Ascending aorta (tissue), 2 donors: Measurements from ENCODE around the gene PIWIL1. TPM values are rescaled to one million over a fixed set of nuclear protein-coding genes. Genes with fewer than 3 reads are reported as not detected.
A peak's percentile ranks its signal among the peaks of the same experiment; 100 is the strongest.

Source experiments
- DNase-seq, 2 donors: peaks; one replicate each; pipeline ENCODE4 v3.0.0-alpha.2; 2019; ENCODE audit warnings: low spot score in 2 of 2
- H3K27ac ChIP-seq, 2 donors: fragments of 200-600 bp; sonication (generic); one replicate each; pipeline ENCODE4 v1.5.1; 2016 to 2017; ENCODE audit warnings: mild to moderate bottlenecking in 1 of 2
- H3K27me3 ChIP-seq: fragments of 200-600 bp; sonication (generic); one replicate; pipeline ENCODE4 v1.5.1; 2017
- H3K36me3 ChIP-seq, 2 donors: fragments of 200-600 bp; sonication (generic); one replicate each; pipeline ENCODE4 v1.5.1; 2016
- H3K4me1 ChIP-seq, 2 donors: fragments of 200-600 bp; sonication (generic); one replicate each; pipeline ENCODE4 v1.5.1; 2016 to 2017; ENCODE audit warnings: mild to moderate bottlenecking in 1 of 2
- H3K4me3 ChIP-seq, 2 donors: fragments of 200-600 bp; sonication (generic); one replicate each; pipeline ENCODE4 v1.5.1; 2016 to 2017; ENCODE audit warnings: mild to moderate bottlenecking in 1 of 2
- H3K9me3 ChIP-seq, 2 donors: fragments of 200-600 bp; sonication (generic); one replicate each; pipeline ENCODE4 v1.5.1; 2016
- intact Hi-C: fragments of 100-400 bp; cut with DNase I; formaldehyde crosslinking; loops from one replicate; pipeline ENCODE4 v1.15.1; 2023
- total RNA-seq: library from RNA; depleted of rRNA; stranded (reverse); fragments of >200 nt; gene quantifications from one replicate; pipeline ENCODE4 v1.1.0, GENCODE V29; 2016
- TF ChIP-seq, protein P1 (sequence below), 3 experiments: fragments of 200-600 bp in 2 of 3; fragments of 450-650 bp in 1 of 3; sonication (generic) in 2 of 3; IDR thresholded peaks; one replicate each; pipeline ENCODE4 v1.5.1; 2016 to 2019; ENCODE audit warnings: antibody characterized with exemption in 3 of 3, mild to moderate bottlenecking in 1 of 3, moderate library complexity in 1 of 3

PIWIL1 gene
- total RNA-seq, 1 donor from 2014 or later = not detected

DNA sequence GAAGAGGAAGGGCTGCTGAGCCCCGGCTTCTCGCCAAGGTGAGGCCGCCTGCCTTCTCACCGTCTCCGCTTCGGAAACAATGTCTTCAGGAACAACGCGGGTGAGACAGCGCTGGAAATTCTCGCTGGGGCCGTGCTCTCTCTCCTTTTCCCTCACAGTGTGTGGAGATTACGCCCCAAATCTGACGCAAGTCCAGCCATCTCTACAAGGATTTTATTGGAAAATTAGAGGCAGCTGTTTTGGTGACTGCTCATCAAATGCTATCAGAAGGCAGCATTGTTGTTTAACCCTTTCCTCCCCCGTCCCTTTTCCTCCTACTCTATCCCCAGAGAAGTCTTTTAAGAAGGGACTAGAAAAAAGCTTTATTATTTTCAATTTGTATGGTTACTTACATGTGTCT, 53.5 kb downstream of the PIWIL1 start:
- no peak for DNase-seq
- H3K4me1 ChIP-seq = no peaks in the 10 kb centered on the region
- H3K27me3 ChIP-seq = no peaks in the 10 kb centered on the region
- H3K27ac ChIP-seq = no peak overlapping the region
- H3K9me3 ChIP-seq = no peaks in the 10 kb centered on the region
- H3K4me3 ChIP-seq = no peak overlapping the region
- intact Hi-C loops = no loop called here
- TF ChIP-seq, protein P1, sequence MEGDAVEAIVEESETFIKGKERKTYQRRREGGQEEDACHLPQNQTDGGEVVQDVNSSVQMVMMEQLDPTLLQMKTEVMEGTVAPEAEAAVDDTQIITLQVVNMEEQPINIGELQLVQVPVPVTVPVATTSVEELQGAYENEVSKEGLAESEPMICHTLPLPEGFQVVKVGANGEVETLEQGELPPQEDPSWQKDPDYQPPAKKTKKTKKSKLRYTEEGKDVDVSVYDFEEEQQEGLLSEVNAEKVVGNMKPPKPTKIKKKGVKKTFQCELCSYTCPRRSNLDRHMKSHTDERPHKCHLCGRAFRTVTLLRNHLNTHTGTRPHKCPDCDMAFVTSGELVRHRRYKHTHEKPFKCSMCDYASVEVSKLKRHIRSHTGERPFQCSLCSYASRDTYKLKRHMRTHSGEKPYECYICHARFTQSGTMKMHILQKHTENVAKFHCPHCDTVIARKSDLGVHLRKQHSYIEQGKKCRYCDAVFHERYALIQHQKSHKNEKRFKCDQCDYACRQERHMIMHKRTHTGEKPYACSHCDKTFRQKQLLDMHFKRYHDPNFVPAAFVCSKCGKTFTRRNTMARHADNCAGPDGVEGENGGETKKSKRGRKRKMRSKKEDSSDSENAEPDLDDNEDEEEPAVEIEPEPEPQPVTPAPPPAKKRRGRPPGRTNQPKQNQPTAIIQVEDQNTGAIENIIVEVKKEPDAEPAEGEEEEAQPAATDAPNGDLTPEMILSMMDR (IDR thresholded peaks at IDR 0.05) = no peak
- no peaks in the 10 kb centered on the region for H3K36me3 ChIP-seq

DNA sequence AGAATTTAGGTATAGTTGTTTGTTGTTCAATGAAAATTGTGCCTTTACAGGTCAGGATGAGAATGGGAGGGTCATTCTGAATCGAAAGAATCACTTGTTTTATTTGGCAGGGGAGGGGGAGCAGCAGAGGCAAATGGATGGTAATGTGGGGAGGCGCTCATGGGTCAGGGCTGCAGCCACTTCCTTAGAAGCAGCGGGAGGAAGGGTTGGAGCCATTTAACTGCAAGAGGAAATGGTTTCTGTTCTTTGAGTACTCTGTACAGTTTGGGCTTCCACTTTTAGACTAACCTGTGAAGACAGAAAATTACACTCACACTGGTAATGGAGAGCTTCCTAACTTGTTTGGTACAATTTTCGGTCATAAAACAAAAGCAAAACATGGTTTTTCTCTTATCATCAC, 57.2 kb downstream of the PIWIL1 start:
- H3K27me3 ChIP-seq = no peaks in the 10 kb centered on the region
- no peaks in the 10 kb centered on the region for H3K36me3 ChIP-seq
- H3K4me1 ChIP-seq = no peaks in the 10 kb centered on the region
- H3K4me3 ChIP-seq = no peak overlapping the region
- intact Hi-C loops = no loop called here
- no peak overlapping the region for H3K27ac ChIP-seq
- H3K9me3 ChIP-seq = no peaks in the 10 kb centered on the region
- TF ChIP-seq, protein P1 (IDR thresholded peaks at IDR 0.05) = no peak
- no peak for DNase-seq

DNA sequence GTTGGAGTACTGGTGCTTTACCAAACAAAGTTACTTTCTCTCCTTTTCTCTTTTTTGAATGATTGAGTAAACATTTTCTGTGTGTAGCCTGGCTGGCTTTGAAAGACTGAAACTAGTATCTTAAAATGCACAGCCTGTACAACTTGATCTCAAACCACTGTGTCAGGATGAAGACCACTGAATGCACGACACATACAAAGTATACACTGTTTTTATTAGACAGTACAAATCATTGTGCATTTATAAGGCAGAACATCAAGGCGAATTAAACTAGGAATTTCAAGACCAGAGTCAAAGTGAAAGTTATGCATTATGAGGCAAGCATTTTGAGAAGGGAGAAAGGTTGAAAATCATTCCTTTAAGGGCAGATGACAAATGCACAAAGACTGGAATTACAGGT, 59.0 kb downstream of the PIWIL1 start:
- Histone ChIP-seq H3K9me3 (no peaks in the 10 kb centered on the region), H3K4me3 (no peak overlapping the region), H3K36me3 (no peaks in the 10 kb centered on the region), H3K27ac (no peak overlapping the region), H3K27me3 (no peaks in the 10 kb centered on the region), H3K4me1 (no peaks in the 10 kb centered on the region)
- intact Hi-C loops = no loop called here
- no peak for DNase-seq
- TF ChIP-seq, protein P1 (IDR thresholded peaks at IDR 0.05) = no peak

DNA sequence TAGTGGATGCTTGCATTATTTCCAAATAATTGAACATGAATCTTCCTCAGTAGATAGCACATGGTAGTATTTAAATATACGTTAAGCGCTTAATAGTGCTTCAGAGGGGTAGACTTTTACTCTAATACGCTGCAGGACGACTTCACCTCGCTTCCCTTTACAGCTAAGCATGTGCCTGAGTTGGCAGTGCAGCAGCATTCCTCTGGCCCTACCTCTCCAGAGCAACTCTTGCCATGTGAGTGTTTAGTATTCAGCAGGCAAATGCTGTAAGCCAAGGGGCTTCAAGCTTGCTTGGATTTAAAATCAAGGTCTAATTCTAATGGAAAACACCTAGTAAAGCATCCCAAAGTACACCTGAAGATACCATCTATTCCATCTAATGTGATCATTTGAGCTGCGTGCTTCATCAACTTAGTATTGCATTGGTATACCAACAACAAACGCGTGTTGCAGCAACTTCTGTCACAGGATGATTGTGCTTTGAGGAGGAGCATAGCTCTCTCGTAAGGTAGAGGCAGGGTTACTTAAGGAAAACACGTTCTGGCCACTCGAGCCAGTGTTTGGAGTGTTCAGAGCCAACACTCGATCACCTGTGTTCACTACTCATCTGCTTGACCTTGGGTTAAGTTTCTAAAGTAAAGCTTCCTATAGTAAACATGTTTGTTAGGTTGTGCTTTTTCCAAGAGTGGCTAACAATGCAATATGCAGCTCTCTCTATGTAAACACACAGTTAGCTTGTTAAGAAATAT, 60.6 kb downstream of the PIWIL1 start:
- H3K27me3 ChIP-seq = no peaks in the 10 kb centered on the region
- H3K36me3 ChIP-seq = no peaks in the 10 kb centered on the region
- TF ChIP-seq, protein P1 (IDR thresholded peaks at IDR 0.05) = no peak
- H3K27ac ChIP-seq = no peak overlapping the region
- no peak for DNase-seq
- intact Hi-C loops = no loop called here
- H3K4me1 ChIP-seq = no peaks in the 10 kb centered on the region
- H3K9me3 ChIP-seq = no peaks in the 10 kb centered on the region
- H3K4me3 ChIP-seq = no peak overlapping the region

DNA sequence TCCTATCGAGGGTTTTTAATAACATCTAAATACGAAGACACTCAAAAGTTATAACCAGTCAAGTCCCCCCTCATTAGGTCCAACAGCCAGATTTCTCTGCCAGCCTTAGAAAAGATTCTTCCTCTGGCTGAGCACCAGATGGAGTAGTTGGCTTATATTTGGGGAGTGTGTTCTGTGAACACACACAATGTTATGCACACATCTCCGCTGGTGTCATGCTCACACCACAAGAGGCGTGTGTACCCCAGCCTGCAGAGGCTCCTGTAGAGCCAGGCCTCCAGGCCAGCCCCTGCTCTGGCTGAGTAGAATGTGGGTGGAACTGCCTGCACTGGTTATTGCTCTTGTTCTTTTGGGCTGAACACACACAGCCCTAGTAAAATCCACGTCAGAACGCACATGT, 64.0 kb downstream of the PIWIL1 start:
- DNase-seq = peak in 1 of 2 donors; percentile 43
- no peaks in the 10 kb centered on the region for H3K36me3 ChIP-seq
- no peaks in the 10 kb centered on the region for H3K9me3 ChIP-seq
- no peaks in the 10 kb centered on the region for H3K4me1 ChIP-seq
- H3K27me3 ChIP-seq = no peaks in the 10 kb centered on the region
- H3K4me3 ChIP-seq = no peak overlapping the region
- intact Hi-C loops = no loop called here
- no peak overlapping the region for H3K27ac ChIP-seq
- TF ChIP-seq, protein P1 (IDR thresholded peaks at IDR 0.05) = no peak
